Astrocyte (in vitro differentiated cells and primary cell): ENCODE results near the gene RTL5.

Source experiments
- CTCF ChIP-seq: IDR thresholded peaks from 2 replicates; pipeline ENCODE4 v1.5.1; 2011; ENCODE audit warnings: low read depth, mild to moderate bottlenecking, inconsistent platforms, low read length, moderate library complexity; ENCODE audit not compliant: insufficient read depth
- EZH2 ChIP-seq: IDR thresholded peaks from 2 replicates; pipeline ENCODE4 v1.6.1; 2012; ENCODE audit warnings: mild to moderate bottlenecking, low read length, inconsistent platforms; ENCODE audit not compliant: insufficient read depth

DNA sequence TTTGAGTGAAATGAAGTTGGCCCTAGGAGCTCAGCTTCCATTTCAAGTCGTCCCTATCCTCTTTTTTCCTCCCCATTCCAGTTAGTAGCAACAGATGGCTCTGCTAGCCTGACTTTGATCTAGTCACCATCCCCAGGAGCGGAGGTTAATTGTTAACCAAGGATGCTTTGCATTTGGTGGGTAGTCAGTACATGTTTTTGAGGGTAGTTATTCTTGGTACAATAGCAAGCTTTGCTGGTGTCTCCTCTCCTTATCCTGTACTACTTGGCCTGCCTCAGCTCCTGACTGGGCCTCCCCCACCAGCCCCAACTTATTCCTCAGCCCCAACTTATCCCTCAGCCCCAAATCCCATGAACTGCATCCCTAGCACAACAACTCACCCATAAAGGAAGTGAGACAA, 14.8 kb upstream of the RTL5 start:
- no peak for TF ChIP-seq CTCF
- no peak for TF ChIP-seq EZH2
